EL (cell line): Measurements from ENCODE around the gene IL17B.

ENCODE experiments used
- DNase-seq: peaks from one replicate; pipeline ENCODE4 v3.0.0-alpha.2; 2016

IL17B gene

GRCh38 chr5:149375434-149375833 lies 3.7 kb downstream of the IL17B start:
- no peak for DNase-seq

GRCh38 chr5:149374801-149375200 lies 4.3 kb downstream of the IL17B start:
- DNase-seq: no peak

DNA sequence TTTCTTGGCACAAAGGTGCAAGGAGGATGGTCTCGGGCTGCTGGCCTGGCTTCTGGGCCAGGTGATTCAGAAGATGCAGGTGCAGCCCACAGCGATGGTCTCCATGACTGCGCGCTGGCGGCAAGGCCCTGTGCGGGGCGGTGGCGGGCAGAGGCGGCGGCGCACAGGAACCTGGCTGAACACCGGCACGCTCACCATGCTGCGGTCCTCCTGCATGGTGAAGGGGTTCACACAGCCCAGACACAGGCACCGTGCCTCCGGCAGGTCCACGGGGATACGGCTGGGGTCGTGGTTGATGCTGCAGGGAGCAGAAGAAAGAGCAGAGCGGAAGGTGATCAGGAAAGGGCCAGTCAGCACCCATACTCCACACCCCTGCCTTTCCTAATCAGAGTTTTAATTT lies 4.8 kb downstream of the IL17B start:
- DNase-seq: no peak

GRCh38 chr5:149372932-149373331 lies 6.2 kb downstream of the IL17B start:
- no peak for DNase-seq

- DNase-seq: no peak
Measured at GRCh38 chr5:149372076-149372795, 6.9 kb downstream of the IL17B start.

GRCh38 chr5:149371296-149371962 lies 7.7 kb downstream of the IL17B start:
- DNase-seq: peak; percentile 62

GRCh38 chr5:149370878-149371277 lies 8.2 kb downstream of the IL17B start:
- no peak for DNase-seq

- no peak for DNase-seq
Measured at GRCh38 chr5:149367972-149368645, 11.0 kb downstream of the IL17B start.

DNA sequence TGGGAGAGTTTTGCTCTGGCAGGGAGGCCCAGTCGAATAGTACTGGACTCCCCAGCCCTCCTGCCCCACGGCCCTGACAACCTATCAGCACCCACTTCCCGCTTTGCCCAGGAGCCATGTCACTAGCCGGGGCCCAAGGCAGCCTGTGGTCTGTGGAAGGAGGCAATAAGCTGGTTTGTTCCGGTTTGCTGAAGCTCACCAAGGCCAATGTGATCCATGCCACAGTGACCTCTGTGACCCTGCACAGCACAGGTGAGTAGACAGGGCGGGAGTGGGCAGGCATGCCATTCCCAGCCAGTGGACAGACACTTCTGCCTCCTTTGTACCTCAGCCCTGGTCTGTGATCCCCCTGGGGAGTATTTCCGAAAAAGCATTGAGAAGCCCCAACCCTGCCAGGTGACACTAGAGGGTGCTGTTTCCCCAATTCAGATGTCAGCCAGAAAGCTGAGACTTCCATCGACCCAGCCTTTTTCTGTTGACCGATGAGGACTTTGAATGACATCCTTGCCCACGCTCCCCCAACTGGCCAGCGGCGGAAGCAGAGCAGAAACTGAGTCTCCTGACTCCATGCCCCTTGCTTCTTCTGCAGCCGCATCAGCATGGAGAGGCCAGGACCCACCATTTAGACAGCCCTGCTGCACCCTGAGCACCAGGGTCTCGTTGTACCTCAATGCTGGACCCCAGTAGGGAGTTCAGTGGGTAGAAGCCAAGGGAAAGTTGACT lies 11.7 kb downstream of the IL17B start:
- DNase-seq: peak; percentile 77

GRCh38 chr5:149366169-149366729 lies 12.8 kb downstream of the IL17B start:
- DNase-seq: no peak

GRCh38 chr5:149365418-149365817 lies 13.7 kb downstream of the IL17B start:
- no peak for DNase-seq

DNA sequence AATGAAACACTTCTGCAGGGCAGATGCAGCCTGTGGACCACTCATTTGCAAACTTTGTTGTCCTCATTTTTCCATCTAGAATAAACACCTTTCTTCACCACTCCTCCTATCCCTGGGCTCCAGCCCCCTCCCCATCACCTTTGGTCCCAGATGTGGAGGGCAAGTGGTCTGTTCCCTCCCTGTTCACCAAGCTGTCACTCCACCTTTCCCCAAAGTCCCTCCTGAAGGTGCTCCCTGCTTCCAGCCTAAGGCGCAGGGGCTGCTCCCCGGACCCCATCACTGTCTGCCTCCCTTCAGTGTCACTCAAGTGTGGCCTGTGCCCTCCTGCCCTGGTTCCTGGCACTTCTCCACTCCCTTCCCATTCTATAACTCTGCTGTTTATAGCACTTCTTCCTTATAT lies 14.4 kb downstream of the IL17B start:
- no peak for DNase-seq

DNA sequence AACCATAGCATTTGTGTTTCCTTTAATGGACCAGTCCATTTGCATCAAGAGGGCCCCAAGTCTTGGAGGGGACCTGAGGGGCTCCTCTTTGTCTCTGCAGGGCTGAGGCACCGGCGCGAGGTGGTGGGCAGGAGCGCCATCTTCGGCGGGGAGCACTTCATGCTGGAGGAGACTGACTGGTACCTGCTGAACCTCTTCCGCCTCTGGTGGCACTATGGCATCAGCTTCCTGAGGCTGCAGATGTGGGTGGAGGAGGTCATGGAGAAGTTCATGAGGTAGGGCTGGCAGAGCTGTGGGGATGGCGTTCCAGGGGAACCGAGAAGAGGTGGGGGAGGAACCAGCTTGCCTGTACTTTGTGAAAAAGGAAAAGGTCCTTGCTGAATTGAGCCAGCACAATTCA lies 15.2 kb downstream of the IL17B start:
- DNase-seq: no peak

- no peak for DNase-seq
Measured at GRCh38 chr5:149363358-149363757, 15.7 kb downstream of the IL17B start.

DNA sequence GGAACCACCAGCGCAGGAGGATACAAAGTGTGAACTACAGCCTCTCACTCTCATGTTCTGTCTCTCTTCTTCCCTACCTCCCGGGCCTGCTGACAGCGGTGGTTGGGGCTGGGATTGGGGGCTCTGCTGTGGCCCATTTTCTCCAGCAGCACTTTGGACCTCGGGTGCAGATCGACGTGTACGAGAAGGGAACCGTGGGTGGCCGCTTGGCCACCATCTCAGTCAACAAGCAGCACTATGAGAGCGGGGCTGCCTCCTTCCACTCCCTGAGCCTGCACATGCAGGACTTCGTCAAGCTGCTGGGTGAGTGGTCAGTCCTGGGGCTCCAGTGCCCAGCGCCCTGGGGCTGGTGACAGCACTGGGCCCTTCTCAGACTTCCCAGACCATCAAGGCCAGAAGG lies 16.6 kb downstream of the IL17B start:
- no peak for DNase-seq

DNA sequence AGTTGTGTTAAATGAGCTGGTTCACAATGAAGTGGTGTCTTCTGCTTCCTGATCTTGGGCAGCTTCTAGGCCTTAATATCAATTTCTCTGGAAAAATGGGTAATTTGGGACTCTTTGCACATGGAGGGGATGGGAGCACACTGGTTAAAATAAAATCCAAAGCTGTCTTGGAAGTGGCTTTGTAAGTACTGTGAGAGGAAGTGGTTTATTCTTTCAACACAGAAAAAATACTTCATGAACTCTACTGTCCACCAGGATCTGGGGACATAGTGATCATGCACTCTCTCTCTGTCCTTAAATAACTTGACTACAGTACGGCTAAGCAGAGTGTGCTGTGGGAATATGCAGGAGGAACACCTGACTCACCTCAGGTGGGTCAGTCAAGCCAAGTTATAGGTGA lies 18.8 kb downstream of the IL17B start:
- DNase-seq: no peak

- DNase-seq: no peak
Measured at GRCh38 chr5:149358868-149359495, 20.1 kb downstream of the IL17B start.

DNA sequence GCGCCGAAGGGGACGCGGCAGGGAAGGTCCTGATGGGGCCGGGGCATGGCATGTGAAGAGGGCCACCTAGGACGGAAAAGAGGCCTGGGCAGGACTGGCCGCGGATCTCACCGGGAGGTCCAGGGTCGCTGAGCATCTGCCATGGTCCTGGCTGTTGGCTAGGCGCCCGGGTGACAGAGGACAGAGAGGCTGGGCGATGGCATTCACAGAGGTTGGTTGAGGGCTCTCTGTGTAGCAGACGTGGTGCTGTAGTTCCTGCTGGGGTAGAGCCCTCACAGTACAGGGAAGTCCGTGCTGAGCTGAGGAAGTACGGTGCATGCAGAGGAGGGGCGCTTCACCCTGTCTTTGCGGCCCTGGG lies 20.8 kb downstream of the IL17B start:
- peak; percentile 28 for DNase-seq

DNA sequence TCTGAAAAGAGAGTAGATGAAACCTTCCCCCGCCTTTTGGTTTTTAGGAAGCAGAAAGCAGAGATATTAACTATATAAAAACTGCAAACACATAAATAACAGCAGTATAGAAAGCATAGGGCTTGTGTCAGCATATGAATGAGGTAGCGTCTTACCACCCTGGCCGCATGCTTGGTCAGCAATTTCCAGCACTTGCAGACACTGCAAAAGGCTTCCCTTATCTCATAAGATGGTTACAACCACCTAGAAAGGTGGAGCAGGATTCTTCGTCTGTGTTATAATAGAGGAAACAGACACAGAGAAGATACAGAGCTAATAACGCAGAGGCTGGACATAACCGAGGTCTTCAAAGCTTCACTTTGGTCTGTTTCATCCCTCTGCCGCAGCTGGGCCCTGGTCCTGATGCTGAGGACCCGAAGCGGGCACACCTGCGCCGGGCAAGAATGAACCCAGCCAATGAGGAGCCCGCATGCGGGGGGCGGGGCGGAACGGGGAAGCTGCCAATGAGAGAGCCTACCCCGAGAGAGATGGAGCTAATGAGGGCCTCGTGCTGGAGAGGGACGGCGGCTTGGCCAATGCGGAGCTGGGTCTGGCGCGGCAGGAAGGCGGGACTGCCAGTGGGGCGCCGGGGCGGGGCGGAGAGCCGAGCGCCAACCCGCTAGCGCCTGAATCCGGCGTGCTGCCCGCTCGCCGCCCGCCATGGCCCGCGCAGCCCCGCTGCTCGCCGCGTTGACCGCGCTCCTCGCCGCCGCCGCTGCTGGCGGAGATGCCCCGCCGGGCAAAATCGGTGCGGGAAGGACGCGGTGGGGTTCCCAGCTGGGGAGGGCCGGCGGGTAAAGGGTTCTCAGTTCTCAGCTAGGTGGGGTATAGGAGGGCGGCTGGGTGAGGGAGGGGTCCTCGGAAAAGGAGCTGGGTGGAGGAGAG lies 21.5 kb downstream of the IL17B start, which contains the start of gene PCYOX1L:
Gene PCYOX1L (plus strand): TSS at position 677 of the 924 bp plus-strand sequence. CDS start 23 bp downstream, at position 700.
- peak; percentile 97 for DNase-seq

GRCh38 chr5:149356391-149356790 lies 22.7 kb downstream of the IL17B start:
- no peak for DNase-seq

DNA sequence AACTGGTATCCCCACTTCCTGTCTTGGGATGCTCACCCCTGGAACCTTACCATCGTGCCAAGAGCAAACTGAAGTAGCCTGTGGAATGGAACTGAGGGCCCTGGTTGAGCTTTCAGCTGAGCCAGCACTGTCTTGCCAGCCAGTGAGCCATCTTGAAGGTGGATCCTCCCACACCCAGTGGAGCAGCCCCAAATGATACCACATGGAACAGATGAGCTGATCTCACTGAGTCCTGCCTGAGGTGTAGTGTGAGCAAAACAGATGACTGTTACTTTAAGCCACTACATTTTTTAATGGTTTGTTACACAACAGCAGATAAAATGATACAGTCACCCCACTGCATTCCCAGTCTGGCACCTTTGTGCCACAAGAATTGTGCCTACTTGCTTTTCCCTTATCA lies 23.4 kb downstream of the IL17B start:
- no peak for DNase-seq
